Erythroblast (primary cell): ENCODE results near the gene DLX3.

Experiments
- GATA1 ChIP-seq: IDR thresholded peaks from 2 replicates; pipeline ENCODE4 v1.6.1; 2011; ENCODE audit warnings: low read depth, mild to moderate bottlenecking, control low read depth, low read length, moderate library complexity
- POLR2A ChIP-seq: IDR thresholded peaks from 2 replicates; pipeline ENCODE4 v1.6.1; 2011; ENCODE audit warnings: mild to moderate bottlenecking, low read length

GRCh38 chr17:49962599-49963308 lies 32.3 kb downstream of the DLX3 start:
- TF ChIP-seq POLR2A = no peak
- no peak for TF ChIP-seq GATA1
